HL-60/S4 (cell line): ENCODE data around the gene BTG1.
"Not testable (repeated sequence)": the region's sequence is repeated elsewhere in the genome, so short reads cannot be mapped to it uniquely, and the experiment has no call there.

Source experiments
- in situ Hi-C: fragments of 300-500 bp; cut with MboI; formaldehyde crosslinking; loops from 2 replicates; pipeline ENCODE4 v1.14.3; 2022; ENCODE audit warnings: low sequenced_read_pairs

Gene BTG1

GRCh38 chr12:92102606-92103005 is 43.0 kb downstream of the BTG1 start:
- in situ Hi-C loops, result no loop called here

- in situ Hi-C loops, result no loop called here
These were observed 46.9 kb downstream of the BTG1 start for GRCh38 chr12:92098594-92099380.

- in situ Hi-C loops, result no loop called here
These were observed 49.1 kb downstream of the BTG1 start for GRCh38 chr12:92096346-92097136.

DNA sequence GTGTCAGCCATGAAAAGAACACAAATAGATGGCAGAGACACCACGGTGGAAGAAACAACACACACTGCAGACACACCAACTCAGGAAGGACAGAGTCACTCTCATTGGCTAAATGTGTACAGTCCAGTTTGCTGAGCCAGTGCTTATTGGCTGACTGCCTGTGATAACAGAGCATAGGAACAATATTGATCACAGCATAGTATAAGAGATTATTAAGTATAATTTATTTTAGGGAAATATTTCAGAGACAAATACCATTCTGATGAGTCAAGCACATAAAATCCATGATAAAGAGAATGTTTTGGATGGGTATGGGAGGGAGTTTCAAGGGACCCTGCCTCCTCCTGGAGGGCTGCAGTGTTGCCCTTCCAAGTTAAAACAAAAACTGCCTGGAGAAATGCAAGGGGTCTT is 50.9 kb downstream of the BTG1 start:
- in situ Hi-C loops, result no loop called here

DNA sequence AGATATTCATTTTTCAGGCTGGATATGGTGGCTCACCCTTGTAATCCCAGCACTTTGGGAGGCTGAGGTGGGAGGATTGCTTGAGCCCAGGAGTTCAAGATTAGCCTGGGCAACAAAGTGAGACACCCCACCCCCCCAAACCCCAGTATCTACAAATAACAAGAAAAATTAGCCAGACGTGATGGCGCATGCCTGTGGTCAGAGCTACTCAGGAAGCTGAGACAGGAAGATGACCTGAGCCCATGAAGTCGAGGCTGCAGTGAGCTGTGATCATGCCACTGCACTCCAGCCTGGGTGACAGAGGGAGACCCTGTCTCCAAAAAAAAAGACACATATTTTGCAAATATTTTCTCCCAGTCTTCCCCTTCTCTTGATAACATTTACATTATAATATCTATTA is 51.3 kb downstream of the BTG1 start:
- in situ Hi-C loops, result not testable (repeated sequence)
